GM21619 (cell line): ENCODE data around the gene RPRD1B.

Experiments
- ATAC-seq: cut with Tn5 transposase; IDR thresholded peaks from one replicate; pipeline ENCODE4 v1.9.1; 2021; ENCODE audit not compliant: unreplicated experiment

The RPRD1B gene

DNA sequence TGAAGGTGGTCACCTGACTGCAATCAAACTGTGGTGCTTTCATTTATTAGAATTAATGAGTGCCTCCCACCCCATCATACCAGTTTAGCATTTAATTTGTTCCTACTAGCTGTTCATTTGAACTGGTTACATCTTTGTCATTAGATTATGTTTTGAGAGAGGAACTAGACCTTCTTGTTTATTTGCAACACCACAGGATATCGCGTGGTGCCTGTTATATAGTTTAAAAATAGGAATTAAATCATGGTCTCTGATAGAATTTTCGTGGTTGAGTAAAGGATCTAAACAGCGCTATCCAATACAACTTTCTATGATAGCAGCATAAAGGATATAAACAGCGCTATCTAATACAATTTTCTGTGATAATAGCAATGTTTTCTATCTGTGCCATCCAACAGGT lies 2.8 kb downstream of the RPRD1B start:
- no peak for ATAC-seq

DNA sequence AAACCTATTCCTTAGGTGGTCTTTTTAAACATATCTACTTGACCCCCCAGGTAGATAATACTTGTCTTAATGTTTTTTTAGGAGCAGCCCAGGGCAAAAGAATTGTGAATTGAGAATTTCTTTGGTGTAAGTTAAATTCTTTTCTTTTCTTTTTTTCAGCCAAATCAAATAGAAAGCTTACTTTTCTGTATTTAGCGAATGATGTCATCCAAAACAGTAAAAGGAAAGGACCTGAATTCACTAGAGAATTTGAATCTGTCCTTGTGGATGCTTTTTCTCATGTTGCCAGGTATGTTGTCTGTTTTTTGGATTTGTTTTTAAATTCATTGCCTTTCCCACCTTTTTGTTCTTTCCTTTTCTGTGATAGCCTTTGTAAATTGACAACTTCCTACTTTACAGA lies 6.7 kb downstream of the RPRD1B start:
- no peak for ATAC-seq

DNA sequence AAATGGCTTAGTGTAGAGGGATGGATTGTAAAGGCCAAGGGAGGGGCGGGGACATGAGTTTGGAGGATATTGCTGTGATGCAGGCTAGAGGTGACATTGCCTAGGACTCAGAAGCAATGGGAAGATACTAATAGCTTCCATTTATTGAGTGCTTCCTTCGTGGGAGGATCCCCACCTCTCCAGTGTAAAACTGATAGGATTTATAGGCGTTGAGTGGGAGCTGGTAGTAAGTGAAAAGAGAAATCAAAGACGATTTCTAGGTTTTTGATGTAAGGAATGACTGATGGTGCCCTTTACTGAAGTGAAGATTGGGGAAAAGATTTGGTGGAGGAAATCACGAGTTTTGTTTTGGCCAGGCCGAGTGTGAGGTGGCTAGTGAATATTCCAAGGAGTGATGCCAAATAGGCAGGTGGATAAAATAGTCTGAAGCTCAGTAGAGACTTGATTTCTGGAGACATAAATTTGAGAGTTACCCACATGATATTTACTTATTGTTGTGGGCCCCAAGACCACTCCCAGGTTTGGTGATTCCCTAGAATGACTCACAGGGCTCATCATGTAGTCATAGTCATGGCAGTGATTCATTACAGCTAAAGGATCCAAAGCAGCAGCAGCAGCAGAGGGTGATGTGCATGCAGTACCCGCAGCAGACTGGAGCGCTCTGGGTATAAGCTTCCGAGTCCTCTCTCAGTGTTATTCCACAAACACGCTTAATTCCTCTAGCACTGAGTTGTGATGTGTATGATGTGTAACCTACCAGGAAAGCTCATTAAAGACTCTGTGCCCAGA lies 10.2 kb downstream of the RPRD1B start:
- no peak for ATAC-seq

DNA sequence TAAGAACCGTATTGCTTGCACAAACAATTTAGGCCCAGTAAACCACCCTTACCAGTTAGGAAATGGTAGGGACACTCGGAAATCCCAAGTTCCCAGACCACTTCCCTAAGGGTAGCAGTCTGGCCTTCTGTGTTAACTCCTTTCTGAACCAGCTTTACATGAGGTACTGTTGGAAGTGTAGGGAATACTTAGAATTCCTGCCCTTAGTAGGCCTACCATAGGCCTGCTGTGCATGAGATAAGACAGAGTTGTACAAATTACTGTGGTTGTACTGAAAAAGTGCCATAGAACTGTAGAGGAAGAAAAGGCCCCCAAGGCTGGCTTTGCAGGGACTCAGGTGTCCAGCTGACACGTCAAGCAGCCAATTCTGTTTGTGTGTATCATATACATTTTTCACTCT lies 11.1 kb downstream of the RPRD1B start:
- no peak for ATAC-seq

DNA sequence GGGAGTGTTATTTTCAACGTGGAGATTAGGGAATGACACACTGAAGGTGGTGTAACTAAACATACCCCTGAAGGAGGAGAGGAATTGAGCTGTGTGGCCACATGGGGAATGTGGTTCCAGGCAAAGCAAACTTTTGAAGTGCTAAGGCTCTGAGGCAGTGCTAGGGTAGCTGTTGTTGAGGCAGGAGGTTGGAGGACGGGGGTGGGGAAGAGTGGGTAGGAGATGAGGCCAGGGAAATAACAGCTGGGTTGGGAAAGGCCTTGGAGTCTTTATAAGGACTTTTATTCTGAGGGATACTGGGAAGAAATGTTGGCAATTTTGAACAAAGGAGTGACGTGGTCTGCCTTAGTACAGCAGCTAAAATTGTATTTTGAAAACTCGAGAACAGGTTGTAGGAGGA lies 13.0 kb downstream of the RPRD1B start:
- no peak for ATAC-seq

DNA sequence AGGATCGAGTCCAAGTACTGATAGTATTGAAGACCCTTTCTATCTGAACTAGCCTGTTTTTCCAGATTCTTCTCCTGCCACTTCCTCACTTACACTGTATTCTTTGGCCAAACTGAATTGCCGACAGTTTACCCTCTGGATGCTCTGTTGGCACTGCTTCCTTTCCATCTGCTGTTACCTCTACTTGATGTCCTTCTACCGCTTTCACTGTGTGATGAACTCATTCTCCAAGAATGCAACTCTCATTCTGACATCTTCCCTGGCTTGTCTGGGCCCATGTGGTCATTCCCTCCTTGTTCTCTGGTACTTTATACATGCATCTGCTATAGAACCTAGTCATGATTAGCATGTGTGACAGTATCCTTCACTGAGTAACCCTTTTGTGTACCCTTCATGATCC lies 16.3 kb downstream of the RPRD1B start:
- ATAC-seq, result no peak

DNA sequence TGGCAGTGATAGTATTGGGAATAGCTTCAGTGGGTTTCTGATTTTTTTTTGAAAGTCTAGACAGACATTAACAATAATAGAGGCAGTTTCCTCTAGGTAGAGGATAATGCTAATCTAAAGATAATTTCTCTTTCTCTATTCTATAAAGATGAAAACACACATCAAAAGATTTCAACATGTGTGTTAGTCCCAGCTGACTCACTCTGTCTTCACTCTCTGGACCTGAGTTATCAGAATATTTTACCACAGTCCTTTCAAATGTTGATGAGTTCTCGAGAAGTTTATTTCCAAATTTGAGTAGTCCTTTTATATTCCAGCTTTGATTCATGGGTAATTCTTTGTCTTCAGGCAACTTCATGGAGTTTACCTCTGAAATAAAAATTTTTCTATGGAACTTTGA lies 17.1 kb downstream of the RPRD1B start:
- ATAC-seq, result no peak

DNA sequence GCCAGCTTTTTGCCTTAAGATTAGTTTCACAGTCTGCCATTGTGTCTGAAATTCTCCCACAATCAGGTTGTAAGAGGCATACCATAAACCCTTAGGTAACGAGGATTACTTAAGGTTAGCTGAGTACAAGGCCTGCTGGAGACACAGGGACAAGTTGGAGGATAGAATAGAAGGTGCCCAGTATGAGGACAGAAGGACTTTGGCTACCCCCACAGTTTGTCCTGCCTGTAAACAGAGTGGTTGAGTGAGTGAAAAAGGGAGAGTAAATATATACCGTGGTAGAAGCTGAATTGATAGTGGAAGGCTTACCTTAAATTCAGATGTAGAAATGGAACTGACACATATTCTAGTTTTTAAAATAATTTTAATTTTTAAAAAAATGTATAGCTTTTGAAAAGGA lies 19.3 kb downstream of the RPRD1B start:
- ATAC-seq, result no peak

DNA sequence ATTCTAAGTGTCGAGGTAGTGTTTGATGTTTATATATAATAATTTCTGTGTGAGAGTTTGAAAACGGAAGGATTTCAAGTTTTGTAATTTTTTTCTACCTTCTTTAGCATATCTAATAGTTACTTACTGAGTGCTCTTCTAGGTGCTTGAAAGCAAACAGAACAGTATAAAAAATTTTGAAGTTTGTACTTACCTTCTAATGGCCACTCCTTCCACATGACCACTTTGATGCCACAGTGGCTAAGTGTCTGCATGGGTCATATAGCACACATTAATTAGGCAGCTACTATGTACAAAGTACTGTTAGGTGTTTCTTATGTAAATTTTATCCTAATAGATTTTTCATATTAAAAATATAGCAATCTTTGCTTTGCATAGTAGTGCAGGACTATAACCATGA lies 21.1 kb downstream of the RPRD1B start:
- ATAC-seq, result no peak

DNA sequence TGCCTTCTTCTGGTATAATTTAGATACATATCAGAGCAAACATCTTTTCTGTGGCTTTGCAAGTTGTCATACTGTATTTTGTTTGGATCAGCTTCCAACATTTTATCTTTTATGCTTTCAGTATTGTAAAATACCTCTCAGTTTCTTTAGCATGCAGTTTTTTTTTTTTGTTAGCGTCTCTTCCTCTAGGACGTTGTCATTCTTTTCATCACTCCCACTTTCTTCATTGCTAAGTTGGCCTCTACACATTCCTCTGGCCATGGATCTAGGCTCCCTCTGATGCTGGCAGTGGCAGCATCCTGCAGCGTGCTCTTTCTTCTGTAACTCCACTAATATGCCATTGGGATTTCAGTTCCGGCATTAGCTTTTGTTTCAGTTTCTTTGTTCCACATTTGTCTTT lies 21.7 kb downstream of the RPRD1B start:
- ATAC-seq, result no peak

DNA sequence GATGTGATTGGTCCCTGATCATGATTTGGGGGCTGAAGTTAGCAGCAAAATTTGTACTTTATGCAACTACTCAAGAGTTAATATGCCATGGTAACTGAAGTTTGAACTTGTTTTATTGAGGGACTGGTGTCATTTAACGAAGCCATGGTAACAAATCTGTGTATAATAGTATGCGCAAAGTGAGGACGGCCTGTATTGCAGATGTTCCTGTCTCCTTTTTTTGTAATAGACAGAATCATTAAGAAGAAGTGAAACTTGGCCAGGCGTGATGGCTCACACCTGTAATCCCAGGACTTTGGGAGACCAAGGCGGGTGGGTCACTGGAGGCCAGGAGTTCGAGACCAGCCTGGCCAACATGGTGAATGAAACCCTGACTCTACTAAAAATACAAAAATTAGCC lies 22.3 kb downstream of the RPRD1B start:
- no peak for ATAC-seq

DNA sequence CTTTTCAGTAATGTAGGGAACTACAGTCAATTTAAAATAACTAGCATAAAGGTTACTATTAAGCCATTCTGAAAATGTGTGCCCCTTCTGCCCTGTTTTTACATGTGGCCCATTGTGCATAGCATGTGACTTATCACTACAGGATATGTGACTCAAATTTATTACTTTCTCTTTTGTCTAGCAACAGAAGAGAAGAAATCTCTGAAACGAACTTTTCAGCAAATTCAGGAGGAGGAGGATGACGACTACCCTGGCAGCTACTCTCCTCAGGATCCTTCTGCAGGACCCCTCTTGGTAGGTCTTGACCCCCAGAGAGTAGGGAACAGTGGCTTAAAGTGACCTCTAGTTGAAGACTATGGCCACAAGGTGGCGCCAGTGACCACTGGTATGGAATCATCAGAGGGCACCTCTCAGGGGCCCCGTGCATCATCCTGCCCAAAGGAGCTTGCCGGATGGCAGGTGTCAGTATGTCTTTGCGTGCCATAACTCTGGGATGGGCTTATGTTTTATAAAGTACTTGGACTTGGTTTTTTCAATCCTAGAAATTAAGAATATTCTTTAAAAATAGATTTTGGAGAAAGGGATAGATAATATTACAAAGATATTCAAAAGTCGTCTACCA lies 23.9 kb downstream of the RPRD1B start:
- ATAC-seq, result no peak

DNA sequence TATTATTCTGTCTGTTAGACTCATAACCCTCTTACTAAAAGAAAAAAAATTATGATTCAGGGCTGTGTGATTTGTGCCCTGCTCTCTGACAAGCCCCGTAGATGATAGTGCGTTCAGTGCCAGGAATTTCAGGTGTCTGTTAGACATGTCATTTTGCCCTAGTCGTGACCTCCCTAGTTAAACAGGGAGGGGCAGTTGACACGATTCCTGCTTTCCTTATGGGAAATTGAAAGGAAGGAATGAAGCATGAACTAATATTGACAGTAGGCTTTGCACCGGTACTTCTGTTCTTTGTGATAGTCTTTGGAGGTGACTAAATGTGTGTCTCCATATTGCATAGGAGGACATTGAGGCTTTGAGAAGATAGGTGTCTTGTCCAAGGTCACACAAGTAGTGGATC lies 26.3 kb downstream of the RPRD1B start:
- ATAC-seq, result no peak

DNA sequence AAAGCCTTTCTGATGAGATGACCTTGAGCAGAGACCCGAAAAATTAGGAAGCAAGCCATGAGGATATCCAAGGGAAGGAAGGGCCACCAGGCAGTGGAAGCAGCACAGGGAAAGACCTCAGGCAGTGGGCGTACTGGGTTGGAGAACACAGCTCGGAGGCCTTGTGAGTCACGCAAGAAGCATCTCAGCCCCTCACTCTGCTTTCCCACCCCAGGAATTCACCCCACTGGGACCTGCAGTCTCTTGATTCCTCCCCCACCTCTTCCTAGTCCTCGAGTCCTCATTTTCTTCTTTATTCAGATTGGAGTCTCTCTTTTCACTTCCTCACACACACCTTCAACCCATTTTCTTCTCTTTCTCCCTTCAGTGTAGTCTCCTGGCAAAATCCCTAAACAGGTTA lies 27.0 kb downstream of the RPRD1B start:
- no peak for ATAC-seq

DNA sequence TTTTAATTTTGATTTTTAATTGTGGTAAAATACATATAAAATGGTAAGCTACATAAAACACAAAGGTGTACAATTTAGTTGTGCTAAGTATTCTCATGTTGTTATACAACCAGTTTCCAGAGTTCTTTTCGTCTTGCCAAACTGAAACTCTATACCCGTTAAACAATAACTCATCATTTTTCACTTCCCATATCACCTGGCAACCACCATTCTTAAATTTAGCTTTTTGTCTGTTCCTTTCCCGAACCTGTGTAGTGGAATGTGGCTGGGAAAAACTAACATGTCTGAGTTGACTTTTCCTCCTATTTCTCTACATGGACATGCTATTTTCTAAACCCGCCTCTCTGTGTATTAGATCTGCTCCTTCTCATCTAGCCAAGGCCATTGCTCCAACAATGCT lies 27.6 kb downstream of the RPRD1B start:
- no peak for ATAC-seq

DNA sequence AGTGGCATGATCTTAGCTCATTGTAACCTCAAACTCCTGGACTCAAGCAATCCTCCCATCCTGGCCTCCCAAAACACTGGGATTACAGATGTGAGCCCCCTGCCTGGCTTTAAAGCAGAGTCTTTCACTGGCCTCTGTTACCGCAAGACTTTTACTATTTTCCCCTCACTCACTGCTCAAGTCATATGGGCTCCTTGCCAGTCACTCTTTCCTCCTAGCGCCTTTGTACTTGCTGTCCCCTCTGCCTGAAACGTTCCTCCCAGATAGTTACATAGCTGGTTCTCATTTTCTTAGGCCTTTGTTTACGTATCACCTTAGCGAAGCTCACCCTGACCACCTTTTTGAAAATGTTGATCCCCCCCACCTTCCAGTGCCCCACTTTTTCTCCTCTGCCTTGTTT lies 29.3 kb downstream of the RPRD1B start:
- ATAC-seq, result no peak

DNA sequence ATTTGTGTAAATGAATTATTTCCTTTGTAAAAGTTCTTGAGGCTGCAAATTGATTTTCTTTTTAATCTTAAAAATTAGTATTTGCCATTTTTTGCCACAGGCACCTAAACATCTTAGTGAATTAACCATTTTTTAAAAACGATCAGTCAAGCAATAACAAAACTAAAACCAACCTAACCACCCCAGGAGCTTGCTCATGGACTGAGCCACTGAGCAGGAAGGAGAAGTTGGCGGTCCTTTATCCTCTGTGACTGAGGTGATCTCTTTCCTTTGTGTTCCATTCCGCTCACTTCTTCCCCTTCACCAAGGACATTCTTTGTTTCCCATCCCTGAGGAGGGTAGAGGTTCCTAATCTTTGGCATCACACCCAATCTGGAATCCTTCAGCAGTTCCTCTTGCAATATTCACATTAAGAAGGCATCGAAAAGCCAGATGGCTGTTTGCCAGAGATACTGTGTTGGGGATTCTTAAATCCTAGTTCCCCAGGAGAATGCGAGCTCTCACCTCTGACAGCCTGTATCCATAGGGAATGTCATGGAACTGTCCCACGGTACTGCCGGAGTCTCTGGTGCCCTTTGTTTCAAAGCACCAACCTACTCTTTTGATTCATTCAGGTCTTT lies 30.5 kb downstream of the RPRD1B start:
- ATAC-seq, result no peak

DNA sequence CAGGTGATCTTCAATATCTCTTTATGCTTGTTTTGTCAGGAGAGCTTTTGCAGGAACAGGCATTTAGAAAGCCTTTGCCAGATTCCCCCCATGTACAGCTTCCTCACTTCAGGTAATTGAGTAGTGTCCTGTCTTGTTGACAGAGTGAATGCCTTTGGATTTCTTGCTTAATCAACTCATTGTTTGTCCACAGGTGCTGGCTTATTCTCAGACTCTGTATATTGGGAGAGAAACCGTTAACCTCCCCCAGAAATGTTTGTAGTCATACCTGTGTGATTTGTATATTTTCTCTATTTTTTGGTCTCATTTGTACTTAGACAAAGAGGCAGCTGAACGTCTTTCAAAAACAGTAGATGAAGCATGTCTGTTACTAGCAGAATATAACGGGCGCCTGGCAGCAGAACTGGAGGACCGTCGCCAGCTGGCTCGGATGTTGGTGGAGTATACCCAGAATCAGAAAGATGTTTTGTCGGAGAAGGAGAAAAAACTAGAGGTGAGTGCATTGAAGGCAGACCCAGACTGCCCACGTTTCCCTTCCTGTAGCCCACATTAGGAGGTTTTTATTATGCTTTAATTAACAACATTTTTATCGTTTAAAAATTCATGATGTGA lies 32.3 kb downstream of the RPRD1B start:
- ATAC-seq, result no peak

DNA sequence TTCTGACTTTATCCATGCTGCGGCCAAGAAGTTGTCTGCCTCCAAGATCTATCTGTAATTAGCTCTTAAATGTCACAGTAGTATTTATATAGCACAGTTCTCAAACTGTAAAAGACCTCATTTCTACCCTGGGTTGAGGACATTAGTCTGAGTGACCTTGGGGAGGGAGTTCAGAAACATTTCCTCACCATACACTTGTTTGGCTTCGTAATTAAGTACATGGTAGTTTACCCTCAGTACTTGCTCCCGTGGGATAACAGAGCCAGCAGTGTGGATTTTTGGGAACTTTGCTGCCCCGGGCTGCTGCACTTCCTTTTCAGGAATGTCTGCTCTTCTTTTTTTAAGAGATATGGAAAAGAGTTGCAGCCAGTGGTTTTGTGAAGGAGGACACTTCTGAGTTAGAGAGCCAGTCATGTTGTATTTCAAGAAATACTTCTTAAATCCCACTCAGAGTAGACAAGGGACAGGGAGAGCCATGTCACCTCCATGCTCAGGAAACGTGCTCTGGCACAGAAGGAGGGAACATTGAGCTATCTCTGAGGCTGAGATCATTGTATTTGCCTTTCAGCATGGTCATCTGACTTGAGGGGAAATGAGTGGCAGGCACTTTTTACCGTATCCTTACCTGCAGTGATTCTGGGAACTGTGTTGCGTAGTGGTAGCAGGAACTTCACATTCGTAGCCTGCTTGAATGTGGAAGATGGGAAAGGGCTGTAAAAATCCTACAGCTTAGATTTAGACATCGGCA lies 33.6 kb downstream of the RPRD1B start:
- ATAC-seq, result no peak

DNA sequence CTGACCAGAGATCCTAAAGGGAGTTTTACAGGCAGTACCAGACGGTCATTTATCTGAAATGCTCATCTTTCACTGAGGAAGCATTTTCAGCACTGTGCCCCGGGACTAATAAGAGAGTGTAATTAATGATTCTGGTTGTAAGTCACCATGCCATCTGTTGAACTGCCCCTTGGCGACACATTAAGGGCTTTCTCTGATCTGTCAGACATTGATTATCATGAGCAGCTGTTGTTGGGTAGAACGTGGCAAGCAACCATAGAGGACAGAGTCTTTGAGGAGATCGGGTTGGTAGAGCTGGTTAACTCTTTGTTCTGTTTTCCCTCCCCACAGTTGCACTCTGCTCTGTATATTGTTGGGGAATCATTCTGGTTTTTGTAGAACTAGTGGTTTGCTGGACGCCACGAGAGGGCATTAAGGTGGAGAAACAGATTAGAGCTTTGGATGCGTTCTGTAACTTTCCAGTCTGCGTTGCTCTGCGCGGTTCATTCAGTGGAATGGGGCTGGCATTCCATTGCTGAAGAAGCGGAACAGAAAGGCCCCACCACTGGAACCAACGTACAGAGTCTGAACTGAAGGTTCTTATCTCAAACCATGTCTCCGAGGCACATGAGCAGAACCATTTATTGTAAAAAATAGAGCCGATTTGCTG lies 34.3 kb downstream of the RPRD1B start:
- no peak for ATAC-seq

DNA sequence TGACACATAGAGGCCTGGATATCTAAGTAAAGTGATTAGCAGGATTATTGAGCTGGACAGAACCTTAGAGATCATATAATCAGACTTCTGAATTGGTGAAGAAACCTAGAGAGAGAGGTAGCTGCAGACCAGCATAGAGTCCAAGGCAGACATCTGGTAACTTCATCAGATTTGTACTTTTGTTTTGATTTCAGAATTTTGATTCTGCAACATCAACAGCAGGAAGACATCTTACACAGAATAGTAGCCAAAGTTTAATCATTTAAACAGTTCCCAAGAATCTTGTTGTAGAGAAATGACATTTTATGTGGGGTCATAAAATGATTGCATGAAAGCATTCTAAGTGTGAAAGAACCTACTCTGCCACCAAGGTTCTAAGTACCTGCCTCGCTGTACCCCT lies 39.4 kb downstream of the RPRD1B start:
- no peak for ATAC-seq
